Vagina (tissue), 2 donors: ENCODE data around the gene SDCCAG8.

Experiments
- CTCF ChIP-seq, 3 experiments: fragments of 450-650 bp in 2 of 3; fragments of 200-600 bp in 1 of 3; sonication (generic) in 1 of 3; IDR thresholded peaks; one replicate each; pipeline ENCODE4 v1.5.1; 2017 to 2019; ENCODE audit warnings: antibody characterized with exemption in 3 of 3, mild to moderate bottlenecking in 2 of 3, moderate library complexity in 2 of 3
- POLR2AphosphoS5 ChIP-seq, 2 donors: sonication (generic); formaldehyde crosslinking; IDR thresholded peaks; one replicate each; pipeline ENCODE4 v1.9.0; 2017; ENCODE audit warnings: antibody characterized with exemption in 2 of 2, mild to moderate bottlenecking in 2 of 2, low read depth in 1 of 2; ENCODE audit not compliant: insufficient read depth in 1 of 2

DNA sequence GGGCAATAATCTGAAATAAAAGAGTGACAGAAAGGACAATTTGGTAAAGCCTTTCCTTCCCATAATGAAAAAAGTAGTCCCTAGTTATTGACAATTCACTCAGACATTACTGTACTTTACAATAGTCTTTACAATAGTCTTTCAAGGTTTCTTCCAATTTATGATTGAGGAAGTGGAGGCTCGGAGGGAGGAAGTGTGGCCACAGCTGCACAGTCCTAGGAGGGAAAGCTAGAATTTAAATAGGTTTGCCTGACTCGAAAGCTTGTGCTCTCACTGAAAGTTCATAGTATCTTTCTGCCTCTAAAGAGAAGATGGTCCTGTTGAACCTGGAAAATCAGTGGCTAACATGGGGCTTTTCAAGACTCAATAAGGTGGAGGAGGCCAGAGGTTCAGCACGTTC is 203.2 kb downstream of the SDCCAG8 start:
- TF ChIP-seq POLR2AphosphoS5 (IDR thresholded peaks at IDR 0.05; ENCODE audit: insufficient read depth in 1 of 2, low read depth in 1 of 2) (no peak), CTCF (IDR thresholded peaks at IDR 0.05) (no peak)
